Epithelial cell of proximal tubule (primary cell): ENCODE results near the gene RASL12. TPM values are rescaled to one million over a fixed set of nuclear protein-coding genes. Genes with fewer than 3 reads are reported as not detected.
"Not testable (repeated sequence)": the region's sequence is repeated elsewhere in the genome, so short reads cannot be mapped to it uniquely, and the experiment has no call there.

Source experiments
- DNase-seq: peaks from one replicate; pipeline ENCODE4 v3.0.0-alpha.2; 2011; ENCODE audit warnings: low read depth
- H3K4me3 ChIP-seq: 2 replicates; pipeline ENCODE4 v1.5.1; 2011; ENCODE audit warnings: low read depth, mild to moderate bottlenecking, low read length
- total RNA-seq: library from RNA; depleted of rRNA; stranded (reverse); fragments of >200 nt; gene quantifications from 2 replicates; pipeline ENCODE4 v1.2.3, GENCODE V29; 2015
- TF ChIP-seq, protein P1 (sequence below): conservative IDR thresholded peaks from 2 replicates; pipeline ENCODE4 v1.5.1; 2012; ENCODE audit warnings: low read depth, mild to moderate bottlenecking, low read length

RASL12 gene
- total RNA-seq, 1 donor from 2014 or later = not detected

DNA sequence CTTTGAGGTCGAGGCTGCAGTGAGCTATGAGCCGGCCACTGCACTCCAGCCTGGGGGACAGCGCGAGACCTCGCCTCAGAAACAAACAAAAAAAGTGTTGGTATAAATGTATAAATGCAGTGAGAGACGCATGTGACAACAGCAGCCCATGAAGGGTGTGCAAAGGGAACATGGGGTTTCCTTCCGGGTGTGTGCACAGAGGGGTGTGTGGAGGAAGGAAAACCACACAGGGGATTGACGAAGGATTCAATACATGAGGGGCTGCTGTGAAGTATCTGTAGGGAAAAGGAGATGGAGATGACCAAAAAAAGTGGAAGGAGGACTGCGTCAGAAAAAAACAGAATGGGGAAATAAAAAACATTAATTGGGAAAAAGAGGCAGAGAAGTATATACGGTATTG lies 39.5 kb downstream of the RASL12 start:
- TF ChIP-seq, protein P1, sequence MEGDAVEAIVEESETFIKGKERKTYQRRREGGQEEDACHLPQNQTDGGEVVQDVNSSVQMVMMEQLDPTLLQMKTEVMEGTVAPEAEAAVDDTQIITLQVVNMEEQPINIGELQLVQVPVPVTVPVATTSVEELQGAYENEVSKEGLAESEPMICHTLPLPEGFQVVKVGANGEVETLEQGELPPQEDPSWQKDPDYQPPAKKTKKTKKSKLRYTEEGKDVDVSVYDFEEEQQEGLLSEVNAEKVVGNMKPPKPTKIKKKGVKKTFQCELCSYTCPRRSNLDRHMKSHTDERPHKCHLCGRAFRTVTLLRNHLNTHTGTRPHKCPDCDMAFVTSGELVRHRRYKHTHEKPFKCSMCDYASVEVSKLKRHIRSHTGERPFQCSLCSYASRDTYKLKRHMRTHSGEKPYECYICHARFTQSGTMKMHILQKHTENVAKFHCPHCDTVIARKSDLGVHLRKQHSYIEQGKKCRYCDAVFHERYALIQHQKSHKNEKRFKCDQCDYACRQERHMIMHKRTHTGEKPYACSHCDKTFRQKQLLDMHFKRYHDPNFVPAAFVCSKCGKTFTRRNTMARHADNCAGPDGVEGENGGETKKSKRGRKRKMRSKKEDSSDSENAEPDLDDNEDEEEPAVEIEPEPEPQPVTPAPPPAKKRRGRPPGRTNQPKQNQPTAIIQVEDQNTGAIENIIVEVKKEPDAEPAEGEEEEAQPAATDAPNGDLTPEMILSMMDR = no peak
- H3K4me3 ChIP-seq = peak overlapping the region; percentile 86

DNA sequence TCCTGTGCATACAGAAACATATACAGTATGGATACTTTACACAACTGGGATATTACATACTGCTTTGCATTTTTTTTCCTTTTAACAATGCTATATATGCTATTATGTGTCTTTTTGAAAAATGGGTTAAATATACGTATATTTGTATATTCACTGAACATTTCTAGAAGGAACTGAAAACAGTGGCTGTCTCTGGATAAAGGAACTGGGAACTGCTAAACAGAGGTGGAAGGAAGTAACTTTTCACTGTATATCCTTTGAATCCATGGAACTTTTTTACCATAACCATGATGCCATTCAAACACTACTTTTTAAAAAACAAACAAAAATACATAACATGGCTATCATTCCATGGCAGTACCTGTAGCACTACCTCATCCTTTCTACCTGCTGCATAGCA lies 40.2 kb downstream of the RASL12 start:
- H3K4me3 ChIP-seq = peak overlapping the region; percentile 86
- TF ChIP-seq, protein P1 = no peak
- DNase-seq = no peak

More for the DNA sequence above, 39.5 kb downstream of the RASL12 start:
- DNase-seq = no peak

DNA sequence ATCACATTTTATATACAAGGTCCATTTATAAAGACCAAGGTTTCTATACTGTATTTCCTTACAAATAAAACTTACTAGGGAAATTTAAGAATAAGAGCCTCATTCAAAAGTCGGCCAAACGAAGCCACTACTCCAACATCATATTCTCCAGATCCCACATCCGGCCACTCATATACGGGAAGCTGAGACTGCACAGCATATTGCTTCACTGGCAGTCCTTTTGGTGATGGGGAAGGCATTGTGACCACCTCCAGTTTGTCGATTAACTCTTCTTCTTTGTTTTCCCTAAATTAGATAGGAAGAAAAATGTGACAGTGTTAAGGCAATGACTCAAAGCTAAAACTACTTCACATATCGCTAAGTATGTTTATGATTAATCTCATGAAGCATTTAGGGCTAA lies 41.0 kb downstream of the RASL12 start:
- no peak for DNase-seq
- TF ChIP-seq, protein P1 = no peak
- H3K4me3 ChIP-seq = no peak overlapping the region

DNA sequence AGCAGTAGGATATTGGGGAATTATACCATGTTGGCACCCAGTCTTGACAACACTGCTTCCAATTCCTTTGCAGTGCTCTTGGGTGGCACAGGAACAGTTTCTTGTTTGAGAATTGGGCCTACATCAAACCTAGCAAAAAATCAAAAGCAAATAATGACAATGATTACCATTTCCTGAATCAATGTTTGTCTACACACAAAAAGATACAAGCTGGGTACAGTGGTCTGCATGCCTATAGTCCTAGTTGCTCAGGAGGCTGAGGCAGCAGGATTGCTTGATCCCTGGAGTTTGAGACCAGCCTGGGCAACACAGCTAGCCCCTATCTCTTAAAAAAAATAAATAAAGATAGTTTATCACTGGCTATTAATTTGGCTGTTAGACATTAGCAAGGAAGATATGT lies 46.3 kb downstream of the RASL12 start:
- DNase-seq = no peak

DNA sequence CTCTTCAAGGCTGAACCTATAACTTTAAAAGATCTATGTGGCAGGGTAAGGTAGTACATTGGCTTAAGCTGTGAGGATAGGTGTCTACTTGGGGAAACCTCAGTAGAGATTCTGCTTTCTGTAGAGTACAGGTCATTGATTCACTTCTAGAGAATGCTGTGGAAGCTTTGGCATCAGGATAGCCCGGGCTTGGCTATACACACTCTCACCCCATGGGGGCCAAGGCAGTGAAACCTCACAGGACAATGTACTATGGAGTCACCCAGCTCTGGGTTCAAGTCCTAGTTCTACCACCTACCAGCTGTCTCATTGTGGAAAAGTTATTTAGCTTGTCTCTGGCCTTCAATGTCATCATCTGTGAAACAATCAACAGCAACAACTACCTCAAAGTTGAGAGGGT lies 47.4 kb downstream of the RASL12 start:
- TF ChIP-seq, protein P1 = peak; percentile 3
- no peak overlapping the region for H3K4me3 ChIP-seq
- DNase-seq = no peak

More for the DNA sequence above, 46.3 kb downstream of the RASL12 start:
- TF ChIP-seq, protein P1 = no peak
- H3K4me3 ChIP-seq = no peak overlapping the region

DNA sequence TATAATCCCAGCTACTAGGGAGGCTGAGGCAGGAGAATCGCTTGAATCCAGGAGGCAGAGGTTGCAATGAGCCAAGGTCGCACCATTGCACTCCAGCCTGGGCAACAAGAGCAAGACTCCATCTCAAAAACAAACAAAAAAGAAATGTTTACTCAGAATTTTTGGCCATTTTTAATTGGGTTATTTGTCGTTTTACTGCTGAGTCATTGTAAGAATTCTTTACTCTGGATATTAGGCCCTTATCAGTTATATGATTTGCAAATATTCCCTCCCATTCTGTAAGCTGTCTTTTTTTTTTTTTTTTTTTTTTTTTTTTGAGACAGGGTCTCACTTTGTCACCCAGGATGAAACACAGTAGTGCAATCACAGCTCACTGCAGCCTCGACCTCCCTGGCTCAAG lies 56.6 kb downstream of the RASL12 start:
- H3K4me3 ChIP-seq, DNase-seq: not testable (repeated sequence)

DNA sequence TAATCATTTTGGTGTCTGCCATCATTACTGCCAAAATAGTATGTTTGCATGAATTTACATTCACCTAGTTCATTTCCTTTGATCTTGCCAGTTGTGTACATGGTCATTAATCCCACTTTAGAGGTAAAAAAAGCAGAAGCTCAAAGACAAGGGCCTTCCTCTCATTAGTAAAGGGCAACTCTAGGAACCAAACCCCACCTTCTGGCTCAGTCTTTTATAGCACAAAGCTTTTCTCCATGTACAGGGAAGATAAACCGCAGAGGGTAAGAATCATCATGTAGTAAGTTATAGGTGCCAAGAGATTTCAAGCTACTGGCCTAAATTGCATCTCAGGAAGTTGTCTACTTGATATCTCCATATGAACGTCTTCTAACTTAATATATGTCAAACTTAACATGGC lies 58.8 kb downstream of the RASL12 start:
- TF ChIP-seq, protein P1 = no peak
- no peak overlapping the region for H3K4me3 ChIP-seq
- no peak for DNase-seq

DNA sequence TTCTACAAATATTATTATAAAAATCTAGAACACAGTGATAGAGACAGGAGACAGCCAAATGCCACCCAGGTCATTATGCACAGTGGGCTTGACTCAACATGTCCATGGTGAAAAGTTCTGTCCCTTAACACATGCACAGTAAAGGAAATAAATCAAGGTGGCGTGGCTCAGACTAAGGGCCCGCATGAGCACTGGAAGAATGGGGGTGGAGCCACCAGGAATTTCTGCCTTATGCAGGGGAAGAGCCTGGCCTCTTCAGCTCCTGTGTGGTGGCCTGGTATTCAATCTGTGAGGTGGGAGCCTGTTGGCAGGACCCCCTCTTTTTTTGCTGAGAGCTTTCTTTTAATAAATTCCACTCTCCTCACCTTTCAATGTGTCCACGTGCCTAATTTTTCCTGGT lies 60.9 kb downstream of the RASL12 start:
- DNase-seq = no peak
- no peak overlapping the region for H3K4me3 ChIP-seq
- TF ChIP-seq, protein P1 = no peak
